ENCODE data around the gene ARPC5. TPM values are rescaled to one million over a fixed set of nuclear protein-coding genes. Genes with fewer than 3 reads are reported as not detected.

The ARPC5 gene
- total and polyA plus RNA-seq, 9 of the 15 experiments (the other 6 are each of a cell fraction or from before 2014, with no cell fraction given), result 71.8 to 150 (median 91.6) TPM

GRCh38 chr1:183576537-183576936 lies 59.0 kb downstream of the ARPC5 start:
- Histone ChIP-seq H3K4me1 (replicated peaks in 1 of 2; ENCODE audit: control insufficient read depth in 2 of 2, insufficient read depth in 2 of 2, low read length in 2 of 2) (peaks cover 3 to 5% of the 10 kb centered on the region in 2 experiments; a peak in 2 of 5 replicates), H3K36me3 (ENCODE audit: control insufficient read depth, insufficient read depth, low read length) (no peaks in the 10 kb centered on the region), H4K20me1 (replicated peaks; ENCODE audit: control insufficient read depth, insufficient read depth, low read length) (peaks cover 5% of the 10 kb centered on the region), H3K4me3 (no peak overlapping the region), H3K27ac (ENCODE audit: extremely low read depth, low read depth, low read length) (no peak overlapping the region), H3K9me3 (replicated peaks; ENCODE audit: control insufficient read depth, insufficient read depth, low read depth, low read length) (no peaks in the 10 kb centered on the region), H3K79me2 (ENCODE audit: control insufficient read depth, insufficient read depth, low read length) (no peaks in the 10 kb centered on the region), H3K4me2 (ENCODE audit: insufficient read depth, low read length) (no peak overlapping the region), H2AFZ (ENCODE audit: low read depth, low read length) (no peak overlapping the region), H3K9ac (ENCODE audit: insufficient read depth in 1 of 2, low read depth in 2 of 2, low read length in 2 of 2) (no peak overlapping the region), H3K27me3 (ENCODE audit: control insufficient read depth in 2 of 2, insufficient read depth in 2 of 2, low read length in 2 of 2) (peaks cover 40 to 49% of the 10 kb centered on the region in 2 experiments), H3K9me1 (ENCODE audit: control insufficient read depth, insufficient read depth, low read length) (no peaks in the 10 kb centered on the region)
- no peak for ATAC-seq
- no peak for DNase-seq (ENCODE audit: extremely low read depth in 1 of 4, low spot score in 3 of 4)
- POLR2A ChIA-PET, result interaction anchor here (2.6 kb wide), 1 partner anchor 8 kb away, joined by 19 read pairs; no protein-coding TSS in a partner anchor
- no peak for FAIRE-seq
- in situ Hi-C loops (cut with MboI) (no loop called here), intact Hi-C loops (cut with micrococcal nuclease) (no loop called here)
- CTCF ChIA-PET (ENCODE audit: low intra/inter-chr PET ratio), result no interaction called here
- WGBS (ENCODE audit: insufficient coverage, low coverage, missing lambda C conversion rate), result 5% methylated on average over 8 of the region's 8 CpGs
- no TSS peak for BruUV-seq (replicated peaks)
- no peak for TF ChIP-seq ATF7 (IDR thresholded peaks at IDR 0.05)
- TF ChIP-seq ZNF830 (CRISPR knock-in tag; IDR thresholded peaks at IDR 0.05), result no peak
- TF ChIP-seq GABPA (tag; conservative IDR thresholded peaks at IDR 0.05; ENCODE audit: low read depth), result no peak
- TF ChIP-seq HBP1 (CRISPR knock-in tag; IDR thresholded peaks at IDR 0.05), result no peak
- no peak for TF ChIP-seq ZNF311 (CRISPR knock-in tag; IDR thresholded peaks at IDR 0.05)
- TF ChIP-seq CUX1 (CRISPR knock-in tag; IDR thresholded peaks at IDR 0.05), result no peak
- no peak for TF ChIP-seq KAT8 (IDR thresholded peaks at IDR 0.05; ENCODE audit: low read depth)
- no peak for TF ChIP-seq TFAM (CRISPR knock-in tag; conservative IDR thresholded peaks at IDR 0.05)
- TF ChIP-seq MCM5 (IDR thresholded peaks at IDR 0.05; ENCODE audit: low read depth), result no peak
- TF ChIP-seq GABPB2 (CRISPR knock-in tag; conservative IDR thresholded peaks at IDR 0.05), result no peak
- TF ChIP-seq PRDM10 (IDR thresholded peaks at IDR 0.05; ENCODE audit: partially characterized antibody), result no peak

All from K562 (cell line).